Hepatocyte (in vitro differentiated cells): ENCODE data around the gene ZSCAN16.

Experiments
- EZH2phosphoT487 ChIP-seq: fragments of 200-600 bp; sonication (generic); IDR thresholded peaks from one replicate; pipeline ENCODE4 v1.6.1; 2018; ENCODE audit warnings: antibody characterized with exemption, mild to moderate bottlenecking, low read depth, moderate library complexity; ENCODE audit not compliant: unreplicated experiment, severe bottlenecking
- TF ChIP-seq, protein P1 (sequence below): fragments of 200-600 bp; sonication (generic); IDR thresholded peaks from 2 replicates; pipeline ENCODE4 v1.5.1; 2016; ENCODE audit warnings: antibody characterized with exemption, mild to moderate bottlenecking; ENCODE audit not compliant: poor library complexity

DNA sequence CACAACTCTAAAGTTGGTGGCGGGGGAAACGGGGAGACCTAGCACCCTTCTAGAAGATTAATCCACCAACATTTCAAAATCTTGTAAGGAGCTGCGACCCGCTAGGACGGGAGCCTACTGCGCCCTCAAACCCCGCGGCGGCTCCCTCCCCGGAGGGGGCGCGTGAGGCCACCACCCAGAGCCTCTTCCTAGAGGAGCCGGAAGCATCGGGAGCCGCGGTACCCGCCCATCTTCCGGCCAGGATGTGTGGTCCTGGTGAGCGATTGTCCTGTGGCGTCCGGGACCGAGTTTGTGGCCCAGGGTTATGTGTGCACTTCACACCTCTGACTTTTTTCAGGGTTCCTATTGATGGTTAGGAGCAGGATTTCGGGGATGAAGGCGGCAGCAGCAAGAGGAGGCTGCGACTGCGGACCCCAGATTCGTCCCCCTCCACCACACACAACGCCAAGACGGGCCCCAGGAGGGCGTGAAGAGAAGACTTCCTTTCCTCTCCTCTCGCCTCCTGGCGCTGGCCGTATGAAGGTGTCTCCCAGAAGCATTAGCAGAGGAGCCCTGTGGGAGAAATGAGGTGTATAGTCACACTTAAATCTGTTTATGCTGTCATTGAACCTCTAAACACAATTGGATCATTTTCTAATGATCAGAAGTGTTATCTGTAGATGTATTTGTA is 33.4 kb upstream of the ZSCAN16 start:
- TF ChIP-seq, protein P1, sequence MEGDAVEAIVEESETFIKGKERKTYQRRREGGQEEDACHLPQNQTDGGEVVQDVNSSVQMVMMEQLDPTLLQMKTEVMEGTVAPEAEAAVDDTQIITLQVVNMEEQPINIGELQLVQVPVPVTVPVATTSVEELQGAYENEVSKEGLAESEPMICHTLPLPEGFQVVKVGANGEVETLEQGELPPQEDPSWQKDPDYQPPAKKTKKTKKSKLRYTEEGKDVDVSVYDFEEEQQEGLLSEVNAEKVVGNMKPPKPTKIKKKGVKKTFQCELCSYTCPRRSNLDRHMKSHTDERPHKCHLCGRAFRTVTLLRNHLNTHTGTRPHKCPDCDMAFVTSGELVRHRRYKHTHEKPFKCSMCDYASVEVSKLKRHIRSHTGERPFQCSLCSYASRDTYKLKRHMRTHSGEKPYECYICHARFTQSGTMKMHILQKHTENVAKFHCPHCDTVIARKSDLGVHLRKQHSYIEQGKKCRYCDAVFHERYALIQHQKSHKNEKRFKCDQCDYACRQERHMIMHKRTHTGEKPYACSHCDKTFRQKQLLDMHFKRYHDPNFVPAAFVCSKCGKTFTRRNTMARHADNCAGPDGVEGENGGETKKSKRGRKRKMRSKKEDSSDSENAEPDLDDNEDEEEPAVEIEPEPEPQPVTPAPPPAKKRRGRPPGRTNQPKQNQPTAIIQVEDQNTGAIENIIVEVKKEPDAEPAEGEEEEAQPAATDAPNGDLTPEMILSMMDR: no peak
- TF ChIP-seq EZH2phosphoT487: no peak
